Mesendoderm (in vitro differentiated cells): ENCODE data around the gene IMPACT.

Experiments used
- DNase-seq: peaks from one replicate; pipeline ENCODE4 v3.0.0; 2013
- H2AK5ac ChIP-seq: 2 replicates; pipeline ENCODE4 v1.6.1; 2013; ENCODE audit warnings: low read length, inconsistent platforms
- H2BK120ac ChIP-seq: 2 replicates; pipeline ENCODE4 v1.6.1; 2013; ENCODE audit warnings: low read depth, mild to moderate bottlenecking, low read length, moderate library complexity, mixed read lengths
- H2BK15ac ChIP-seq: replicated peaks from 2 replicates; pipeline ENCODE4 v1.6.1; 2013; ENCODE audit warnings: low read depth, mild to moderate bottlenecking, moderate library complexity
- H2BK5ac ChIP-seq: 2 replicates; pipeline ENCODE4 v1.6.1; 2013; ENCODE audit warnings: low read length, inconsistent platforms
- H3K18ac ChIP-seq: 2 replicates; pipeline ENCODE4 v1.6.1; 2013; ENCODE audit warnings: mild to moderate bottlenecking, low read length, mixed read lengths
- H3K23ac ChIP-seq: one replicate; pipeline ENCODE4 v1.6.1; 2013; ENCODE audit warnings: low read length
- H3K27ac ChIP-seq: 2 replicates; pipeline ENCODE4 v1.5.1; 2013; ENCODE audit warnings: low read depth, mild to moderate bottlenecking, inconsistent platforms, low read length, moderate library complexity
- H3K27me3 ChIP-seq: 2 replicates; pipeline ENCODE4 v1.6.1; 2013; ENCODE audit warnings: low read length, control low read depth, mild to moderate bottlenecking, inconsistent platforms; ENCODE audit not compliant: insufficient read depth, poor library complexity
- H3K36me3 ChIP-seq: 2 replicates; pipeline ENCODE4 v1.6.1; 2013; ENCODE audit warnings: low read length, inconsistent platforms; ENCODE audit not compliant: control insufficient read depth, insufficient read depth
- H3K4ac ChIP-seq: one replicate; pipeline ENCODE4 v1.6.1; 2013; ENCODE audit warnings: low read depth, mild to moderate bottlenecking, low read length, moderate library complexity
- H3K4me1 ChIP-seq: 2 replicates; pipeline ENCODE4 v1.6.1; 2013; ENCODE audit warnings: low read depth, low read length, inconsistent platforms; ENCODE audit not compliant: control insufficient read depth
- H3K4me2 ChIP-seq: 2 replicates; pipeline ENCODE4 v1.6.1; 2013; ENCODE audit warnings: low read length
- H3K4me3 ChIP-seq: 2 replicates; pipeline ENCODE4 v1.5.1; 2013; ENCODE audit warnings: mild to moderate bottlenecking, low read length
- H3K56ac ChIP-seq: one replicate; pipeline ENCODE4 v1.6.1; 2013; ENCODE audit warnings: low read length
- H3K79me1 ChIP-seq: 2 replicates; pipeline ENCODE4 v1.6.1; 2013; ENCODE audit warnings: low read length, inconsistent platforms
- H3K79me2 ChIP-seq: 2 replicates; pipeline ENCODE4 v1.6.1; 2013; ENCODE audit warnings: mild to moderate bottlenecking, low read length; ENCODE audit not compliant: control insufficient read depth, insufficient read depth
- H3K9ac ChIP-seq: 2 replicates; pipeline ENCODE4 v1.6.1; 2013; ENCODE audit warnings: low read length, inconsistent platforms
- H4K5ac ChIP-seq: one replicate; pipeline ENCODE4 v1.6.1; 2013; ENCODE audit warnings: low read length
- H4K8ac ChIP-seq: one replicate; pipeline ENCODE4 v1.6.1; 2013; ENCODE audit warnings: low read depth, mild to moderate bottlenecking, control low read depth, low read length, moderate library complexity
- WGBS: extraction: QIAGEN DNeasy Blood & Tissue Kit; methylation state at CpG from one replicate; pipeline ENCODE4 v1.1.7; 2013; ENCODE audit warnings: low lambda C conversion rate, missing lambda C conversion rate; ENCODE audit not compliant: insufficient coverage; ENCODE audit errors: extremely low coverage; 5-methylcytosine and 5-hydroxymethylcytosine counted together

IMPACT gene

DNA sequence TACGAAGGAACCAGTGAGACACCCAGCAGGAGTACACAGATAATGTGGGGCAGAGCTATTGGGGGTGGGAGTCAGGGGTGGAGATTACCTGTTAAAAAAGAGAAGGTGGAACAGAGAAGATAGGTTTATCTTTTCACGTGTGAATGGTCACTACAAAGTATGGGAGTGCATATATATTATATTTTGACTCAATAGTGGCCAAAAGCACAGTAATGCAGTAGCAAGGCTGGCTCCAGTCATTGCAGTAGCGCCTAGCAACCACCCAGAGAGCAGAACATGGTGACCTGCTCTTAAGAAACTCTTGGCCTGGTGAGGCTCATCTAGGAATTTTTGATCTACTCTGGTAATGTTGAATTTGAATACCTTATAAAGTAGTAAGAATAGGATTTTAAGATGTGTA is 1.0 kb downstream of the IMPACT start:
- Histone ChIP-seq H3K4me1 (no peaks in the 10 kb centered on the region), H2AK5ac (no peak overlapping the region), H3K9ac (peak overlapping the region; percentile 96), H3K36me3 (no peaks in the 10 kb centered on the region), H3K27me3 (no peaks in the 10 kb centered on the region), H4K8ac (peak overlapping the region; percentile 13), H4K5ac (no peak overlapping the region), H2BK15ac (no peak overlapping the region), H3K4me3 (peak overlapping the region; percentile 78), H2BK120ac (no peak overlapping the region), H3K4ac (no peak overlapping the region), H3K79me1 (peaks cover 2% of the 10 kb centered on the region), H2BK5ac (no peak overlapping the region), H3K56ac (peak overlapping the region; percentile 97), H3K79me2 (no peaks in the 10 kb centered on the region), H3K23ac (no peak overlapping the region), H3K27ac (no peak overlapping the region), H3K4me2 (peak overlapping the region; percentile 76), H3K18ac (peak overlapping the region; percentile 75)
- DNase-seq = peak; percentile 46
- WGBS = no CpG with 5 or more reads among the region's 3 CpGs

DNA sequence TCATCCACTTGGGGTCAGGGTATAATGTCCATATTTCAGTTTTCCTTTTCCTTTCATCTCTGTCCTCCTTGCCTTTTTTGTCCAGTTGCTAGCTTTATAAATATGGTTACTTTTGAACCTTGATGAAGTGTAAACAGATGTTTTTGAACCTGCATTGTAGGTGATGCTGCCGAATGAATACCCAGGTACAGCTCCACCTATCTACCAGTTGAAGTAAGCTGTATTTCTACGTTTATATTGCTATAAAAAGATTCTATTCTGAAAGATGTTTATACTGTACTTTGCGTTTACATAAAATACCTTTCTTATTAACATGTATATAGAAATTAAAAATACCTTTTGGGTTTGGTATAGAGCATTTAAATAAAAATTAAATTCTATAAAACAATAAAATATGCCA is 2.2 kb downstream of the IMPACT start:
- WGBS = no CpG with 5 or more reads among the region's 3 CpGs
- Histone ChIP-seq H3K18ac (no peak overlapping the region), H3K4me2 (no peak overlapping the region), H3K36me3 (no peaks in the 10 kb centered on the region), H2AK5ac (no peak overlapping the region), H2BK120ac (no peak overlapping the region), H3K56ac (no peak overlapping the region), H3K23ac (no peak overlapping the region), H2BK5ac (no peak overlapping the region), H3K27ac (no peak overlapping the region), H3K4ac (no peak overlapping the region), H4K5ac (no peak overlapping the region), H3K9ac (no peak overlapping the region), H3K27me3 (no peaks in the 10 kb centered on the region), H3K79me2 (no peaks in the 10 kb centered on the region), H4K8ac (no peak overlapping the region), H2BK15ac (no peak overlapping the region), H3K4me1 (no peaks in the 10 kb centered on the region), H3K4me3 (no peak overlapping the region), H3K79me1 (peaks cover 2% of the 10 kb centered on the region)
- DNase-seq = no peak

GRCh38 chr18:24429188-24429587 is 2.7 kb downstream of the IMPACT start:
- H3K36me3 ChIP-seq = no peaks in the 10 kb centered on the region
- H3K4ac ChIP-seq = no peak overlapping the region
- H4K5ac ChIP-seq = no peak overlapping the region
- H3K27me3 ChIP-seq = no peaks in the 10 kb centered on the region
- H3K4me1 ChIP-seq = no peaks in the 10 kb centered on the region
- H3K4me3 ChIP-seq = no peak overlapping the region
- no peaks in the 10 kb centered on the region for H3K79me2 ChIP-seq
- H3K56ac ChIP-seq = no peak overlapping the region
- H2BK5ac ChIP-seq = no peak overlapping the region
- H3K18ac ChIP-seq = no peak overlapping the region
- no CpG with 5 or more reads among the region's 4 CpGs for WGBS
- no peak overlapping the region for H2AK5ac ChIP-seq
- H3K23ac ChIP-seq = no peak overlapping the region
- H2BK120ac ChIP-seq = no peak overlapping the region
- H3K27ac ChIP-seq = no peak overlapping the region
- H3K9ac ChIP-seq = no peak overlapping the region
- no peak overlapping the region for H2BK15ac ChIP-seq
- no peak overlapping the region for H4K8ac ChIP-seq
- H3K79me1 ChIP-seq = peaks cover 2% of the 10 kb centered on the region
- DNase-seq = no peak
- no peak overlapping the region for H3K4me2 ChIP-seq

DNA sequence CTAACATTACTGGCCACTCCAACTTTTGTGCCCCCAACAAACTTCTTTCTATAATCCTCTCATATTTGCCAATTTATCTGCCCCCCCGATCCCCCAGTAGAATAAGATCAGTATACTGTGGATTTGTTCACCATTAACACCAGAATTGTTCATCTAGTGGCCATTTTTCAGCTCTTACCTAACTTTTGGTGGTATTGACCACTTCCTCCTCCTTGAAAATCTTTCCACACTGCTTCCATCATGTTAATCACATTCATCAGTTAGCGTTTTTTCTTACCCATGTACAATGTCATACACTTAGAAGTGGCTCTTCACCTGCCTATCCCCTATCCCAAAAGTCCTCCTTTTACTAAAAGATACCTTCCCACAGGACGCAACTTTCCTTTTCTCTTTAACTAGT is 6.1 kb downstream of the IMPACT start:
- Histone ChIP-seq H3K27me3 (no peaks in the 10 kb centered on the region), H2BK5ac (no peak overlapping the region), H3K4me1 (no peaks in the 10 kb centered on the region), H3K36me3 (no peaks in the 10 kb centered on the region), H3K4me3 (no peak overlapping the region), H3K27ac (no peak overlapping the region), H2BK15ac (no peak overlapping the region), H4K5ac (no peak overlapping the region), H2BK120ac (no peak overlapping the region), H3K18ac (no peak overlapping the region), H2AK5ac (no peak overlapping the region), H3K23ac (no peak overlapping the region), H3K79me1 (peaks cover 2% of the 10 kb centered on the region), H3K79me2 (no peaks in the 10 kb centered on the region), H3K9ac (no peak overlapping the region), H3K4ac (no peak overlapping the region), H3K56ac (no peak overlapping the region), H4K8ac (no peak overlapping the region), H3K4me2 (no peak overlapping the region)
- no CpG with 5 or more reads among the region's 3 CpGs for WGBS
- no peak for DNase-seq

GRCh38 chr18:24436939-24437338 is 10.5 kb downstream of the IMPACT start:
- Histone ChIP-seq H3K9ac (no peak overlapping the region), H3K79me2 (no peaks in the 10 kb centered on the region), H2BK120ac (no peak overlapping the region), H3K23ac (no peak overlapping the region), H3K4me2 (no peak overlapping the region), H3K79me1 (no peaks in the 10 kb centered on the region), H4K8ac (no peak overlapping the region), H3K18ac (no peak overlapping the region), H3K4me3 (no peak overlapping the region), H3K27ac (no peak overlapping the region), H3K4me1 (no peaks in the 10 kb centered on the region), H2AK5ac (no peak overlapping the region), H3K4ac (no peak overlapping the region), H4K5ac (no peak overlapping the region), H2BK15ac (no peak overlapping the region), H3K56ac (no peak overlapping the region), H3K27me3 (no peaks in the 10 kb centered on the region), H3K36me3 (no peaks in the 10 kb centered on the region), H2BK5ac (no peak overlapping the region)
- WGBS = no CpG with 5 or more reads among the region's 1 CpG
- DNase-seq = no peak

GRCh38 chr18:24443870-24444269 is 17.4 kb downstream of the IMPACT start:
- H2AK5ac ChIP-seq = no peak overlapping the region

More at GRCh38 chr18:24443870-24444269, 17.4 kb downstream of the IMPACT start:
- Histone ChIP-seq H3K4me3 (no peak overlapping the region), H4K8ac (no peak overlapping the region), H3K4ac (no peak overlapping the region), H2BK120ac (no peak overlapping the region), H3K23ac (no peak overlapping the region), H3K4me1 (no peaks in the 10 kb centered on the region), H3K18ac (no peak overlapping the region), H4K5ac (no peak overlapping the region), H3K56ac (no peak overlapping the region), H3K9ac (no peak overlapping the region), H3K27me3 (no peaks in the 10 kb centered on the region), H3K79me2 (no peaks in the 10 kb centered on the region), H2BK15ac (no peak overlapping the region), H3K27ac (no peak overlapping the region), H3K79me1 (no peaks in the 10 kb centered on the region), H3K36me3 (peaks cover 3% of the 10 kb centered on the region), H2BK5ac (no peak overlapping the region), H3K4me2 (no peak overlapping the region)
- DNase-seq = no peak
- no CpG with 5 or more reads among the region's 2 CpGs for WGBS
